Stimulated activated CD8-positive, alpha-beta memory T cell treated with anti-CD3 and anti-CD28 coated beads, Interleukin-7, amount 100 ng/mL, for 24 hours (primary cell): ENCODE measurements around the gene ZMYM3.
A peak's percentile ranks its signal among the peaks of the same experiment; 100 is the strongest.
"Not testable (repeated sequence)": the region's sequence is repeated elsewhere in the genome, so short reads cannot be mapped to it uniquely, and the experiment has no call there.

Experiments used
- DNase-seq: peaks from one replicate; pipeline ENCODE4 v3.0.0-alpha.2; 2020; ENCODE audit warnings: low read depth

The ZMYM3 gene

DNA sequence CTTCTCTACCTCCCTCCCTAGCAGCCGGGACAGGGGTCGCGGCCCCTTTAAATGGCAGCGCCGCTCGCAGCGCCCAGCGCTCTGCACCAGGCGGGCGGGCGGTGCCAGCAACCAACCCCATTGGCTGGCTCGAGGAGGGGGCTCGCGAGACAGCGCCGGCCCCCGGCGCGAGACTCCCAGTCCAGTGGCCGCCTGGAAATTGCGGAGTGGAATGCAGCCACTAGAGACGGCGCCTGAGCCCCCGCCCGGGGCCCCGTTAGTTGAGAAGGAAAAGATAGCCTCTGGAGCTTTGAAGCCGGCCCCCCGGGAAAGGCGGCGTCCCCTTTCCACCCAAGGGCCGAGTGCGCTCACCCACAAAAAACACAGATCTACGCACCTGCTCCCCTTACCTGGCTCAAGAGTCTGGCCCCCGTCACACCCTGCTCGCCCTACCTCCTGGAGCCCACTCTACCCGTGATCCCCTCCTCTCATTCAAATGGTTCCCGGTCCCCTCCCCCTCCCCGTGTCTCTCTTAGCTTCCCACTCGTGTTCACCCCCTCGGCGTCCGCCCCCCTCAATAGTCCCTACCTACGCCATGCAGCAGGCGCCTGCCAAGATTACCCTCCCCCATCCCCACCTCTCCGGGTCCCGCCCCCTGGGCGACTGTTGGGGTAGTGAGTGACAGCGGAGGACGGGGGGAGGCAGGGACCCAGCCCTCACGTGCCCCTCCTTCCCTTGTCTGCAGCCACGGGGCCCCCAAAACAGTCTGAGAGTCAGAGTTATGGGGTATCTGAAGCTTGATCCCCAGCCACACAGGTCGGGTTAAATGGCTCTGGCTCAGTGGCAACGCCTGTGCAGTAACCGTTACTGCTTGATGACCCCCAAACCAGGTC, at the start of gene ZMYM3:
TSS of gene ZMYM3 (minus strand) at position 49 of the 872 bp plus-strand sequence. CDS start 885 bp downstream, outside the sequence.
- DNase-seq, result peak; percentile 44

GRCh38 chrX:71302461-71303213, 48.7 kb upstream of the ZMYM3 start:
- no peak for DNase-seq

- no peak for DNase-seq
Measured at GRCh38 chrX:71301195-71301924, 47.4 kb upstream of the ZMYM3 start, which contains the start of gene ITGB1BP2. ITGB1BP2 (plus strand) TSS chrX:71301750; CDS start chrX:71301807, 57 bp downstream.

DNA sequence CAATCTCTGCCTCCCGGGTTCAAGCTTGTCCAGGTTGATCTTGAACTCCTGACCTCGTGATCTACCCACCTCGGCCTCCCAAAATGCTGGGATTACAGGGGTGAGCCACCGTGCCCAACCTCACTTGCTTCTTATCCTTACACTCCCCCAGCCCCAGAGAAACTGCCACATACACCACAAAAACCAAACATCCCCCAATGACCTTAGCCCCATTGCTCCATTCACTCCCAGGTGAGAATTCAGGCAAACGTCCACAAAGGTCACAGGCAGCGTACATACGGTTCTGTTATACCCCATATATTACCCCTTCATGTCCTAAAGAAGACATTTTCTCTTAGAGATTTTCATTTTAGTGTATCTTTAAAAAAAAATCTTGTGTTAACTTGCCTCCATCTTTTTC, 46.6 kb upstream of the ZMYM3 start:
- not testable (repeated sequence) for DNase-seq

GRCh38 chrX:71300064-71300463, 46.1 kb upstream of the ZMYM3 start:
- DNase-seq, result not testable (repeated sequence)

- DNase-seq, result no peak
Measured at GRCh38 chrX:71298119-71298518, 44.2 kb upstream of the ZMYM3 start.

DNA sequence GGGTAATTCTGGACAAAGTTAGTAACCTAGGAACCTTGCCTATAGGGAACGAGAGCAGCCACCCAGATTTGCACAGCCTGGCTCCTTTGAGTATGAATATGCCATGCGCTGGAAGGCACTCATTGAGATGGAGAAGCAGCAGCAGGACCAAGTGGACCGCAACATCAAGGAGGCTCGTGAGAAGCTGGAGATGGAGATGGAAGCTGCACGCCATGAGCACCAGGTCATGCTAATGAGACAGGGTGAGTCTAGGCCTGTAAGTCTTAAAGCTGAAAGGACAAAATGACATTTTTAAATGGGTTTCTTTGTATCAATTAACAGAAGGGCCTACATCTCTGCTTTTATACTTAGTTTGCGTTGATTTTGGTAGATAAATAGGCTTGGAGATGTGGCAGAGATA, 42.9 kb upstream of the ZMYM3 start:
- DNase-seq, result no peak

- DNase-seq, result no peak
Measured at GRCh38 chrX:71292669-71293365, 38.9 kb upstream of the ZMYM3 start.

- no peak for DNase-seq
Measured at GRCh38 chrX:71291381-71291780, 37.4 kb upstream of the ZMYM3 start.

GRCh38 chrX:71285929-71286328, 32.0 kb upstream of the ZMYM3 start:
- DNase-seq, result no peak

DNA sequence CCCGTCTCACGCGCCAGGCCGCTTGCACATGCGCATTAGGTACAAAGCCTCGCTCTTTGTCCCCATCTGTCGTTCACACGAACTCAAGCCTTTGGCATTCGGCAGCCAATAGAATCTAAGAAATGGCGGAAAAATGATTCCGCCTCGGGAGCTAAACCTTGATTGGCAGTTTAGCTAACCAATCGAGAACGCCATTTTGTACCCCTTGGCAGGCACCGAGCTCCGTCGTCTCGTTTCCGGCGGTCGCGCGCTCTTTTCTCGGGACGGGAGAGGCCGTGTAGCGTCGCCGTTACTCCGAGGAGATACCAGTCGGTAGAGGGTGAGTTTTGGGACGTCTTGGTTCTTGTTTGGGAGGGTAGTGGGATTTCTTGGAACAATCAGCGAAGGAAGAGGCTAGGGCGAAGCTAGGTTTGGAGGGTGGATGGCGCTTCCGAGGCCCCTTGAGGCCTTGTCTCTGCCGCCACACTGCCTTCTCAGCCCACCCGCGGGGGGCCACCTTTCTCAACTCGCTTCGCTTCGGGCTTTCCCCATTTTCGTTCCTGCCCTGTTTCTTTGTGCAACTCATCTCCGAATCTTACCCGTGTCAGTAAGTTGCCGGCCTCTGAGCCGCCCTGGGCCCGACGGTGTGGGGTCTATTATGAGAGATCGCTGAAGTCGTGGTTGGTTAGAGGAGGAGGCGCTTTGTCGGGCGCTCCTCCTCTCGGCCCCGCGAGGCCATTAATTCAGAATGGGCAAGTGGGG, 29.6 kb upstream of the ZMYM3 start, which contains the start of gene NONO:
TSS of gene NONO (plus strand) at position 233 of the 741 bp plus-strand sequence. CDS start 7,003 bp downstream, outside the sequence.
- peak; percentile 53 for DNase-seq

- peak; percentile 30 for DNase-seq
Measured at GRCh38 chrX:71282514-71283402, 28.8 kb upstream of the ZMYM3 start.

- DNase-seq, result not testable (repeated sequence)
Measured at GRCh38 chrX:71281300-71281699, 27.4 kb upstream of the ZMYM3 start.

DNA sequence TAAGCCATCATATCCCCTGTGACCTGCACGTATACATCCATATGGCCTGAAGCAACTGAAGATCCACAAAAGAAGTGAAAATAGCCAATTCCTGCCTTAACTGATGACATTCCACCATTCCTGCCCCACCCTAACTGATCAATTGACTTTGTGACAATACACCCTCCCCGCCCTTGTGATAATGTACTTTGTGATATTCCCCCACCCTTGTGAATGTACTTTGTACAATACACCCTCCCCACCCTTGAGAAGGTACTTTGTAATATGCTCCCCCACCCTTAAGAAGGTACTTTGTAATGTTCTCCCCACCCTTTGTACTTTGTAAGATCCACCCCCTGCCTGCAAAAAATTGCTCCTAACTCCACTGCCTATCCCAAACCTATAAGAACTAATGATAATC, 18.4 kb upstream of the ZMYM3 start:
- not testable (repeated sequence) for DNase-seq

- no peak for DNase-seq
Measured at GRCh38 chrX:71269801-71270395, 16.0 kb upstream of the ZMYM3 start.

DNA sequence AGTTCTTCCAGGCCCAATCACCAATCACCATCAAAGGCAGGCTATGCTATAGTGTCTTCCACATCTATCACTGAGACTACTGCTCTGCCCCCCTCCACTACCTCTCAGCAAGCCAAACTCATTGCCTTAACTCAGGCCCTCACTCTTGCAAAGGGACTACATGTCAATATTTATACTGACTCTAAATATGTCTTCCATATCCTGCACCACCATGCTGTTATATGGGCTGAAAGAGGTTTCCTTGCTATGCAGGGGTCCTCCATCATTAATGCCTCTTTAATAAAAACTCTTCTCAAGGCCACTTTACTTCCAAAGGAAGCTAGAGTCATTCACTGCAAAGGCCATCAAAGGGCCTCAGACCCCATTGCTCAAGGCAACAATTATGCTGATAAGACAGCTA, 14.7 kb upstream of the ZMYM3 start:
- not testable (repeated sequence) for DNase-seq

DNA sequence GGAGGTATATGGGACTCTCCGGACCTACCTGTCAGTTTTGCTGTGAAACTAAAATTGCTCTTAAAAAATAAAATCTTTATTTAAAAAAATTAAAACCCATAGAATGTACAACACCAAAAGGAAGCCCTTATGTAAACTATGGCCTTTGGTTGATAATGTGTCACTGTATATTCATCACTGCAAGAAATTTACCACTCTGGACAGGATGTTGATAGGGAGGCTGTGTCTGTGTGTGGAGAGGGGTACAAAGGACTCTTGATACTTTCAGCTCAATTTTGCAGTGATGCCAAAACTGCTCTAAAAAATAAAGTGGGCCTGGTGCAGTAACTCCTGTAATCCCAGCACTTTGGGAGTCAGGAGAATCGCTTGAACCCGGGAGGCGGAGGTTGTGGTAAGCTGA, 2.9 kb upstream of the ZMYM3 start:
- no peak for DNase-seq

- no peak for DNase-seq
Measured at GRCh38 chrX:71256051-71256450, 2.1 kb upstream of the ZMYM3 start.
